Measurements from ENCODE around the gene RGS7.
"Not testable (repeated sequence)": the region's sequence is repeated elsewhere in the genome, so short reads cannot be mapped to it uniquely, and the experiment has no call there.

RGS7 gene

GRCh38 chr1:241088075-241088474, 268.9 kb downstream of the RGS7 start:
- DNase-seq (ENCODE audit: low read depth in 2 of 2, low spot score in 1 of 2): not testable (repeated sequence)

- DNase-seq (ENCODE audit: low read depth in 2 of 2, low spot score in 1 of 2): no peak
Observed at GRCh38 chr1:241086686-241087085, 270.3 kb downstream of the RGS7 start.

GRCh38 chr1:241083285-241083684, 273.7 kb downstream of the RGS7 start:
- DNase-seq (ENCODE audit: low read depth in 2 of 2, low spot score in 1 of 2): no peak

- no peak for DNase-seq (ENCODE audit: low read depth in 2 of 2, low spot score in 1 of 2)
Observed at GRCh38 chr1:241081473-241081872, 275.5 kb downstream of the RGS7 start.

- DNase-seq (ENCODE audit: low read depth in 2 of 2, low spot score in 1 of 2): no peak
Observed at GRCh38 chr1:241079459-241079858, 277.5 kb downstream of the RGS7 start.

- no peak for DNase-seq (ENCODE audit: low read depth in 2 of 2, low spot score in 1 of 2)
Observed at GRCh38 chr1:241079047-241079446, 278.0 kb downstream of the RGS7 start.

- no peak for DNase-seq (ENCODE audit: low read depth in 2 of 2, low spot score in 1 of 2)
Observed at GRCh38 chr1:241077386-241078147, 279.4 kb downstream of the RGS7 start.

- no peak for DNase-seq (ENCODE audit: low read depth in 2 of 2, low spot score in 1 of 2)
Observed at GRCh38 chr1:241074507-241074906, 282.5 kb downstream of the RGS7 start.

- no peak for DNase-seq (ENCODE audit: low read depth in 2 of 2, low spot score in 1 of 2)
Observed at GRCh38 chr1:241068359-241068758, 288.6 kb downstream of the RGS7 start.

- no peak for DNase-seq (ENCODE audit: low read depth in 2 of 2, low spot score in 1 of 2)
Observed at GRCh38 chr1:241063276-241063675, 293.7 kb downstream of the RGS7 start.

- no peak for DNase-seq (ENCODE audit: low read depth in 2 of 2, low spot score in 1 of 2)
Observed at GRCh38 chr1:241061062-241061461, 295.9 kb downstream of the RGS7 start.

GRCh38 chr1:241048622-241049021, 308.4 kb downstream of the RGS7 start:
- DNase-seq (ENCODE audit: low read depth in 2 of 2, low spot score in 1 of 2): no peak

- no peak for DNase-seq (ENCODE audit: low read depth in 2 of 2, low spot score in 1 of 2)
Observed at GRCh38 chr1:241045659-241046058, 311.3 kb downstream of the RGS7 start.

- DNase-seq (ENCODE audit: low read depth in 2 of 2, low spot score in 1 of 2): no peak
Observed at GRCh38 chr1:241034203-241034936, 322.6 kb downstream of the RGS7 start.

- DNase-seq (ENCODE audit: low read depth in 2 of 2, low spot score in 1 of 2): no peak
Observed at GRCh38 chr1:241024834-241025233, 332.2 kb downstream of the RGS7 start.

GRCh38 chr1:241022366-241022765, 334.6 kb downstream of the RGS7 start:
- no peak for DNase-seq (ENCODE audit: low read depth in 2 of 2, low spot score in 1 of 2)

- no peak for DNase-seq (ENCODE audit: low read depth in 2 of 2, low spot score in 1 of 2)
Observed at GRCh38 chr1:241020851-241021697, 335.9 kb downstream of the RGS7 start.

- no peak for DNase-seq (ENCODE audit: low read depth in 2 of 2, low spot score in 1 of 2)
Observed at GRCh38 chr1:241012708-241013340, 344.2 kb downstream of the RGS7 start.

GRCh38 chr1:241007668-241008067, 349.3 kb downstream of the RGS7 start:
- DNase-seq (ENCODE audit: low read depth in 2 of 2, low spot score in 1 of 2): no peak

GRCh38 chr1:240999826-241000225, 357.2 kb downstream of the RGS7 start:
- DNase-seq (ENCODE audit: low read depth in 2 of 2, low spot score in 1 of 2): no peak

GRCh38 chr1:240998441-240999015, 358.5 kb downstream of the RGS7 start:
- no peak for DNase-seq (ENCODE audit: low read depth in 2 of 2, low spot score in 1 of 2)
